GM23338 (cell line): ENCODE data around the gene APBA1. TPM values are rescaled to one million over a fixed set of nuclear protein-coding genes. Genes with fewer than 3 reads are reported as not detected.

Experiments
- CREB1 ChIP-seq: fragments of 250-450 bp; sonication (Bioruptor Pico); IDR thresholded peaks from 2 replicates; pipeline ENCODE4 v1.5.0; 2020; ENCODE audit warnings: low read depth, mild to moderate bottlenecking, moderate library complexity
- CTCF ChIP-seq, 2 experiments: fragments of 200-600 bp in 1 of 2; sonication (generic) in 1 of 2; conservative IDR thresholded peaks; 2 replicates each; pipeline versions ENCODE4 v1.5.1 to v1.6.1; 2016 to 2017; ENCODE audit warnings: antibody characterized with exemption in 2 of 2, low read depth in 2 of 2, mild to moderate bottlenecking in 2 of 2, moderate library complexity in 1 of 2
- EZH2 ChIP-seq: fragments of 200-600 bp; sonication (generic); IDR thresholded peaks from one replicate; pipeline ENCODE4 v1.8.0; 2017; ENCODE audit warnings: antibody characterized with exemption, mild to moderate bottlenecking, low read depth; ENCODE audit not compliant: unreplicated experiment
- EZH2phosphoT487 ChIP-seq: fragments of 200-600 bp; sonication (generic); IDR thresholded peaks from one replicate; pipeline ENCODE4 v1.8.1; 2018; ENCODE audit warnings: antibody characterized with exemption; ENCODE audit not compliant: unreplicated experiment
- POLR2AphosphoS5 ChIP-seq: IDR thresholded peaks from 2 replicates; pipeline ENCODE4 v1.6.1; 2016; ENCODE audit warnings: antibody characterized with exemption, low read depth
- ZNF331 ChIP-seq: fragments of 250-450 bp; sonication (Bioruptor Pico); IDR thresholded peaks from 2 replicates; pipeline ENCODE4 v1.5.0; 2020; ENCODE audit warnings: low read depth, mild to moderate bottlenecking, moderate library complexity
- polyA plus RNA-seq: library from polyadenylated mRNA; unstranded; fragments of >200 nt; fragmentation: Nextera tagmentation; extraction: Ambion mirVana; gene quantifications from 2 replicates; pipeline ENCODE4 v1.2.1, GENCODE V29; 2016
- total RNA-seq: library from RNA; depleted of rRNA; stranded (reverse); fragments of >200 nt; shearing (Covaris generic); gene quantifications from 2 replicates; pipeline ENCODE4 v1.2.3, GENCODE V29; 2014
- TF ChIP-seq, protein P1 (sequence below): fragments of 250-450 bp; sonication (Bioruptor Pico); IDR thresholded peaks from 2 replicates; pipeline ENCODE4 v1.5.0; 2020; ENCODE audit warnings: mild to moderate bottlenecking, moderate library complexity
- TF ChIP-seq, protein P2 (sequence below): IDR thresholded peaks from 2 replicates; pipeline ENCODE4 v1.6.1; 2016; ENCODE audit warnings: antibody characterized with exemption

The APBA1 gene
- total and polyA plus RNA-seq, 2 experiments from 2014 or later = 0.26 to 1.0 TPM

DNA sequence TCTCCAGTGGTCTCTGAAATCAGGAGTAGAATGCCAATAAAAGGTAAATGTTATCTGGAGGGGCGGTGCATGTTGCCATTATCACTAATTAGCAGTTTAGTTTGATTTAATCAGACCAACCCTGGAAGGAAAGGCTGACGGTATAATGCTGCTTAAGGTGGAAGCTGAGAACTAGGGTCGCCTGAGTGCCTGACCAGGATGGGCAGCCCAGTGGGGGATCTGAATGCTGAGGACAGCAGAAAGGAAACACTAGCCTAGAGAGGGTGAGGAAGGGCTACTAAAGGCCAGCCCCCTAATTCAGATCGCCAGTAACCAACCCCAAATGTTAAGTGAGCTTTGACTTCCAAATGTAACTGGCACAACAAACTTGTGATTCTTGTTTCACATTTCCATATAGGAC lies 172.2 kb downstream of the APBA1 start (continued):
- TF ChIP-seq, protein P1, sequence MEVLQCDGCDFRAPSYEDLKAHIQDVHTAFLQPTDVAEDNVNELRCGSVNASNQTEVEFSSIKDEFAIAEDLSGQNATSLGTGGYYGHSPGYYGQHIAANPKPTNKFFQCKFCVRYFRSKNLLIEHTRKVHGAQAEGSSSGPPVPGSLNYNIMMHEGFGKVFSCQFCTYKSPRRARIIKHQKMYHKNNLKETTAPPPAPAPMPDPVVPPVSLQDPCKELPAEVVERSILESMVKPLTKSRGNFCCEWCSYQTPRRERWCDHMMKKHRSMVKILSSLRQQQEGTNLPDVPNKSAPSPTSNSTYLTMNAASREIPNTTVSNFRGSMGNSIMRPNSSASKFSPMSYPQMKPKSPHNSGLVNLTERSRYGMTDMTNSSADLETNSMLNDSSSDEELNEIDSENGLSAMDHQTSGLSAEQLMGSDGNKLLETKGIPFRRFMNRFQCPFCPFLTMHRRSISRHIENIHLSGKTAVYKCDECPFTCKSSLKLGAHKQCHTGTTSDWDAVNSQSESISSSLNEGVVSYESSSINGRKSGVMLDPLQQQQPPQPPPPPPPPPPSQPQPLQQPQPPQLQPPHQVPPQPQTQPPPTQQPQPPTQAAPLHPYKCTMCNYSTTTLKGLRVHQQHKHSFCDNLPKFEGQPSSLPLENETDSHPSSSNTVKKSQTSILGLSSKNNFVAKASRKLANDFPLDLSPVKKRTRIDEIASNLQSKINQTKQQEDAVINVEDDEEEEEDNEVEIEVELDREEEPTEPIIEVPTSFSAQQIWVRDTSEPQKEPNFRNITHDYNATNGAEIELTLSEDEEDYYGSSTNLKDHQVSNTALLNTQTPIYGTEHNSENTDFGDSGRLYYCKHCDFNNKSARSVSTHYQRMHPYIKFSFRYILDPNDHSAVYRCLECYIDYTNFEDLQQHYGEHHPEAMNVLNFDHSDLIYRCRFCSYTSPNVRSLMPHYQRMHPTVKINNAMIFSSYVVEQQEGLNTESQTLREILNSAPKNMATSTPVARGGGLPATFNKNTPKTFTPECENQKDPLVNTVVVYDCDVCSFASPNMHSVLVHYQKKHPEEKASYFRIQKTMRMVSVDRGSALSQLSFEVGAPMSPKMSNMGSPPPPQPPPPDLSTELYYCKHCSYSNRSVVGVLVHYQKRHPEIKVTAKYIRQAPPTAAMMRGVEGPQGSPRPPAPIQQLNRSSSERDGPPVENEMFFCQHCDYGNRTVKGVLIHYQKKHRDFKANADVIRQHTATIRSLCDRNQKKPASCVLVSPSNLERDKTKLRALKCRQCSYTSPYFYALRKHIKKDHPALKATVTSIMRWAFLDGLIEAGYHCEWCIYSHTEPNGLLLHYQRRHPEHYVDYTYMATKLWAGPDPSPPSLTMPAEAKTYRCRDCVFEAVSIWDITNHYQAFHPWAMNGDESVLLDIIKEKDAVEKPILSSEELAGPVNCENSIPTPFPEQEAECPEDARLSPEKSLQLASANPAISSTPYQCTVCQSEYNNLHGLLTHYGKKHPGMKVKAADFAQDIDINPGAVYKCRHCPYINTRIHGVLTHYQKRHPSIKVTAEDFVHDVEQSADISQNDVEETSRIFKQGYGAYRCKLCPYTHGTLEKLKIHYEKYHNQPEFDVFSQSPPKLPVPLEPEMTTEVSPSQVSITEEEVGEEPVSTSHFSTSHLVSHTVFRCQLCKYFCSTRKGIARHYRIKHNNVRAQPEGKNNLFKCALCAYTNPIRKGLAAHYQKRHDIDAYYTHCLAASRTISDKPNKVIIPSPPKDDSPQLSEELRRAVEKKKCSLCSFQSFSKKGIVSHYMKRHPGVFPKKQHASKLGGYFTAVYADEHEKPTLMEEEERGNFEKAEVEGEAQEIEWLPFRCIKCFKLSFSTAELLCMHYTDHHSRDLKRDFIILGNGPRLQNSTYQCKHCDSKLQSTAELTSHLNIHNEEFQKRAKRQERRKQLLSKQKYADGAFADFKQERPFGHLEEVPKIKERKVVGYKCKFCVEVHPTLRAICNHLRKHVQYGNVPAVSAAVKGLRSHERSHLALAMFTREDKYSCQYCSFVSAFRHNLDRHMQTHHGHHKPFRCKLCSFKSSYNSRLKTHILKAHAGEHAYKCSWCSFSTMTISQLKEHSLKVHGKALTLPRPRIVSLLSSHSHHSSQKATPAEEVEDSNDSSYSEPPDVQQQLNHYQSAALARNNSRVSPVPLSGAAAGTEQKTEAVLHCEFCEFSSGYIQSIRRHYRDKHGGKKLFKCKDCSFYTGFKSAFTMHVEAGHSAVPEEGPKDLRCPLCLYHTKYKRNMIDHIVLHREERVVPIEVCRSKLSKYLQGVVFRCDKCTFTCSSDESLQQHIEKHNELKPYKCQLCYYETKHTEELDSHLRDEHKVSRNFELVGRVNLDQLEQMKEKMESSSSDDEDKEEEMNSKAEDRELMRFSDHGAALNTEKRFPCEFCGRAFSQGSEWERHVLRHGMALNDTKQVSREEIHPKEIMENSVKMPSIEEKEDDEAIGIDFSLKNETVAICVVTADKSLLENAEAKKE (CRISPR knock-in tag) = no peak
- TF ChIP-seq CREB1 (CRISPR knock-in tag) (no peak), EZH2 (no peak), CTCF (conservative IDR thresholded peaks at IDR 0.05; ENCODE audit: low read depth in 2 of 2) (no peak), EZH2phosphoT487 (no peak), POLR2AphosphoS5 (no peak), ZNF331 (no peak)
- TF ChIP-seq, protein P2, sequence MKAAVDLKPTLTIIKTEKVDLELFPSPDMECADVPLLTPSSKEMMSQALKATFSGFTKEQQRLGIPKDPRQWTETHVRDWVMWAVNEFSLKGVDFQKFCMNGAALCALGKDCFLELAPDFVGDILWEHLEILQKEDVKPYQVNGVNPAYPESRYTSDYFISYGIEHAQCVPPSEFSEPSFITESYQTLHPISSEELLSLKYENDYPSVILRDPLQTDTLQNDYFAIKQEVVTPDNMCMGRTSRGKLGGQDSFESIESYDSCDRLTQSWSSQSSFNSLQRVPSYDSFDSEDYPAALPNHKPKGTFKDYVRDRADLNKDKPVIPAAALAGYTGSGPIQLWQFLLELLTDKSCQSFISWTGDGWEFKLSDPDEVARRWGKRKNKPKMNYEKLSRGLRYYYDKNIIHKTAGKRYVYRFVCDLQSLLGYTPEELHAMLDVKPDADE = no peak
